Suppressor macrophage treated with lipopolysaccharide for 1 hour (primary cell): ENCODE data around the gene CX3CL1.
"Not testable (repeated sequence)": the region's sequence is repeated elsewhere in the genome, so short reads cannot be mapped to it uniquely, and the experiment has no call there.

Experiments used
- DNase-seq, 3 donors: peaks; one replicate each; pipeline ENCODE4 v3.0.0-alpha.2; 2020 to 2022

The CX3CL1 gene

DNA sequence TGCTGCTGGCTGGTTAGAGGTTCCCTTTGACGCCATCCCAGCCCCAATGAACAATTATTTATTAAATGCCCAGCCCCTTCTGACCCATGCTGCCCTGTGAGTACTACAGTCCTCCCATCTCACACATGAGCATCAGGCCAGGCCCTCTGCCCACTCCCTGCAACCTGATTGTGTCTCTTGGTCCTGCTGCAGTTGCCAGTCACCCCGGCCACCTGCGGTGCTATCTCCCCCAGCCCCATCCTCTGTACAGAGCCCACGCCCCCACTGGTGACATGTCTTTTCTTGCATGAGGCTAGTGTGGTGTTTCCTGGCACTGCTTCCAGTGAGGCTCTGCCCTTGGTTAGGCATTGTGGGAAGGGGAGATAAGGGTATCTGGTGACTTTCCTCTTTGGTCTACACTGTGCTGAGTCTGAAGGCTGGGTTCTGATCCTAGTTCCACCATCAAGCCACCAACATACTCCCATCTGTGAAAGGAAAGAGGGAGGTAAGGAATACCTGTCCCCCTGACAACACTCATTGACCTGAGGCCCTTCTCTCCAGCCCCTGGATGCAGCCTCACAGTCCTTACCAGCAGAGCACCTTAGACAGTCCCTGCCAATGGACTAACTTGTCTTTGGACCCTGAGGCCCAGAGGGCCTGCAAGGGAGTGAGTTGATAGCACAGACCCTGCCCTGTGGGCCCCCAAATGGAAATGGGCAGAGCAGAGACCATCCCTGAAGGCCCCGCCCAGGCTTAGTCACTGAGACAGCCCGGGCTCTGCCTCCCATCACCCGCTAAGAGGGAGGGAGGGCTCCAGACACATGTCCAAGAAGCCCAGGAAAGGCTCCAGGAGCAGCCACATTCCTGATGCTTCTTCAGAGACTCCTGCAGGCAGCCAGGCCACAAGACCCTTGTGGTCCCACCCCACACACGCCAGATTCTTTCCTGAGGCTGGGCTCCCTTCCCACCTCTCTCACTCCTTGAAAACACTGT, 11.3 kb downstream of the CX3CL1 start:
- peak in 1 of 3 donors; percentile 51 for DNase-seq

DNA sequence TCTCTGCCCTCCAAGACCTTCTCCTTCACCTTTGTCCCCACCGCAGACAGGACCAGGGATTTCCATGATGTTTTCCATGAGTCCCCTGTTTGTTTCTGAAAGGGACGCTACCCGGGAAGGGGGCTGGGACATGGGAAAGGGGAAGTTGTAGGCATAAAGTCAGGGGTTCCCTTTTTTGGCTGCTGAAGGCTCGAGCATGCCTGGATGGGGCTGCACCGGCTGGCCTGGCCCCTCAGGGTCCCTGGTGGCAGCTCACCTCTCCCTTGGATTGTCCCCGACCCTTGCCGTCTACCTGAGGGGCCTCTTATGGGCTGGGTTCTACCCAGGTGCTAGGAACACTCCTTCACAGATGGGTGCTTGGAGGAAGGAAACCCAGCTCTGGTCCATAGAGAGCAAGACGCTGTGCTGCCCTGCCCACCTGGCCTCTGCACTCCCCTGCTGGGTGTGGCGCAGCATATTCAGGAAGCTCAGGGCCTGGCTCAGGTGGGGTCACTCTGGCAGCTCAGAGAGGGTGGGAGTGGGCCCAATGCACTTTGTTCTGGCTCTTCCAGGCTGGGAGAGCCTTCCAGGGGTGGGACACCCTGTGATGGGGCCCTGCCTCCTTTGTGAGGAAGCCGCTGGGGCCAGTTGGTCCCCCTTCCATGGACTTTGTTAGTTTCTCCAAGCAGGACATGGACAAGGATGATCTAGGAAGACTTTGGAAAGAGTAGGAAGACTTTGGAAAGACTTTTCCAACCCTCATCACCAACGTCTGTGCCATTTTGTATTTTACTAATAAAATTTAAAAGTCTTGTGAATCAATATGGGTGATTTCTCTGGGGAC, 12.2 kb downstream of the CX3CL1 start:
- DNase-seq, result peak; percentile 69 to 78 (median 70)

DNA sequence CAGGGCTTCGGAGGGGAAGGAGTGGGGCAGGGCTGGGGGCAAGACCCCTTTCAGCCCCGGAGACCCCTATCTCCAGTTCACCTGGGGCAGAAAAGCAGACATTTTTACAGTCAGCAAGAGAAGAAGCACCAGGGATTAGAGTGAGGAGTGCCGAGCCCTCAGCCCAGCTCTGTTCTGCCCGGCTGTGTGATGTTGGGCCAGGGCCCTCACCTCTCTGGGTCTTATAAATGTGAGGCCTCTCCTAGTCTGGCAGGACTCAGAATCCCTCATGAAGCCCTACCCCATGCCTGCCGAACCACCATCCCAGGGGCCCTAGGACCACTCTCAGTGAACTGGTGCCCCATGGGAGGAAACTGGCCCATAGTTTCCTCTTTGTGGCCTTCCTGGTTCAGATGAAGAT, 12.8 kb downstream of the CX3CL1 start:
- no peak for DNase-seq

DNA sequence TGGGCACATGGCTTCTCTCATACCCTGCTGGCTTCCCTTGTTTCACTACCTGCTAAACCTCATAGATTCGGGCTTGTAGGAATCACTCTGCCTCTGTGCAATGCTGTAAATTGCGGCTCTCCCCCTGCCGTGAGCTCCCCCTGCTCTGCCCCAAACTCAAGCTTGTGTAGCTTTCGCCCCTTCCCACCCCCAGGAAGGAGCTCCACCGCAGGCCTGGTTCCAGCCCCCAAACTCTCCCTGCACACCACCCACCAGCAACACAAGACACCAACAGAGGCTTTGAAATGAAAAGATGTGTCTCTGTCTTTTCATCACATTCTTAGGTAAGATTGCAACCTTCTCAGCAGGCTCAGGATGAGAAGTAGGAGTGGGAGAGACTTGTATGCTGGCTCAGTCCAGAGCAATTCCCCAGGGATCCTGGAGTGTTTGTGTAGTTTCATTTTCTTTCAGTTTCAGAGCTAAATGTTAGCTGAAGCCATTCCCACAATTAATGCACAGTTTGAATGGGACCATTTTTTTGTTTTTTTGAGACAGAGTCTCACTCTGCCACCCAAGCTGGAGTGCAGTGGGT, 14.2 kb downstream of the CX3CL1 start:
- no peak for DNase-seq

DNA sequence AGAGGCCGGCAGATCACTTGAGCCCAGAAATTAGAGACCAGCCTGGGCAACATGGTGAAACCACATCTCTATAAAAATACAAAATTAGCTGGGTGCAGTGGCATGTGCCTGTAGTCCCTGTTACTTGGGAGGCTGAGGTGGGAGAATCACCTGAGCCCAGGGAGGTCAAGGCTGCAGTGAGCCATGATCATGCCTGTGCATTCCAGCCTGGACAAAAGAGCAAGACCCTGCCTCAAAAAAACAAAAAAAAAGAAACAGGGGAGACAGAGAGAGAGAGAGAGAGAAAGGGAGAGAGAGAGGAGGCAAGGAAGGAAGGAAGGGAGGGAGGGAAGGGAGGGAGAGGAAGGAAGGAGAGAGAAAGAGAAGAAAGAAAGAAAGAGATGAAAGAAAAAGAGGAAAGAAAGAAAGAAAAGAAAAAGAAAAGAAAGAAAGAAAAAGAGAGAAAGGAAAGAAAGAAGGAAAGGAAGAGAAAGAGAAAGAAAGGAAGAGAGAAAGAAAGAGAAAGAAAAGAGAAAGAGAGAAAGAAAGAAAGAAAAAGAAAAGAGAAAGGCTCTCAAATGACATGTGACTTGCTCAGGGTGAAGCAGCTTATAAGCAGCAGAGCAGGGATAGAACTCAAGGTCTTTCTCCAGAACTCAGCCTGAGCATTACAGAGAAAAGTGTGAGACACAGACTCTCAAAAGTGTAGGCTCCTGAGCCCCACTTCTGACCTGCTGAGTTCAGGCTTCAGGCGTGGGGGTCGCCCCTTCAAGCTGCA, 15.5 kb downstream of the CX3CL1 start:
- no peak for DNase-seq

DNA sequence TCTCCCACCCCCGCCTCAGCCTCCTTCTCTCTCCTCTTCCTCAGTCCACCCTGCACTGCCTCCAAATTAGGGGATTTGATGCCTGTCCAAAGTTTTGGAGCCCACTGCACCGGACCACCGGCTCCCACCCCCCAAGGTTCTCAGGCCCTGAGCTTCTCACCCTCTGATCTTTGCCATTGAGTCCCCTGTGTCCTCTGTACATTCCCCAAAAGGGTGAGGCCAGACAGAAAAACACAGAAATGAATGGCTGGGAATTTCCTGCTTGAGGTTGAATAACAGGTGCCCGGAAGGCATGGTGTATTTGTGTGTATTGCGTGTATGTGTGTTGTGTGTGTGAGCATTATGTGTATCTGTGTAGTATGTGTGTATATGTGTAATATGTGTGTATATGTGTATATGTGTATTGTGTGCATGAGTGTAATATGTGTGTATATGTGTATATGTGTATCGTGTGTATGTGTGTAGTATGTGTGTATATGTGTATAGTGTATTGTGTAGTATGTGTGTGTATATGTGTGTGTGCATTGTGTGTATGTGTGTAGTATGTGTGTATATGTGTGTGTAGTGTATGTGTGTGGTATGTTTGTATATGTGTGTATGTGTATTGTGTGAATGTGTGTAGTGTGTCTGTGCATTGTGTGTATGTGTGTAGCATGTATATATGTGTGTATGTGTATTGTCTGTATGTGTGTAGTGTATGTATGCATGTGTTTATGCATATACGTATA, 16.2 kb downstream of the CX3CL1 start:
- DNase-seq, result no peak

DNA sequence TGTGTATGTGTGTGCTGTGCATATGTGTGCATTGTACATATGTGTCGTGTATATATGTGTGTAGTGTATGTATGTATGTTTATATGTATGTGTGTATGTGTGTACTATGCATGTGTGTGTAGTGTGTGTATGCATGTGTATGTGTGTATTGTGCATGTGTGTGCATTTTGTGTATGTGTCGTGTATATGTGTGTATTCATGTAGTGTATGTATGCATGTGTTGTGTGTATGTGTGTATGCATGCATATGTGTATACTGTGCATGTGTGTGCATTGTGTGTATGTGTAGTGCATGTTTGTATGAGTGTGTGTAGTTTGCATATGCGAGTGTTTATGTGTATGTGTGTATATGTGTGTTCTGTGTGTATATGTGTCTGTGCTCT, 16.8 kb downstream of the CX3CL1 start:
- DNase-seq, result no peak

DNA sequence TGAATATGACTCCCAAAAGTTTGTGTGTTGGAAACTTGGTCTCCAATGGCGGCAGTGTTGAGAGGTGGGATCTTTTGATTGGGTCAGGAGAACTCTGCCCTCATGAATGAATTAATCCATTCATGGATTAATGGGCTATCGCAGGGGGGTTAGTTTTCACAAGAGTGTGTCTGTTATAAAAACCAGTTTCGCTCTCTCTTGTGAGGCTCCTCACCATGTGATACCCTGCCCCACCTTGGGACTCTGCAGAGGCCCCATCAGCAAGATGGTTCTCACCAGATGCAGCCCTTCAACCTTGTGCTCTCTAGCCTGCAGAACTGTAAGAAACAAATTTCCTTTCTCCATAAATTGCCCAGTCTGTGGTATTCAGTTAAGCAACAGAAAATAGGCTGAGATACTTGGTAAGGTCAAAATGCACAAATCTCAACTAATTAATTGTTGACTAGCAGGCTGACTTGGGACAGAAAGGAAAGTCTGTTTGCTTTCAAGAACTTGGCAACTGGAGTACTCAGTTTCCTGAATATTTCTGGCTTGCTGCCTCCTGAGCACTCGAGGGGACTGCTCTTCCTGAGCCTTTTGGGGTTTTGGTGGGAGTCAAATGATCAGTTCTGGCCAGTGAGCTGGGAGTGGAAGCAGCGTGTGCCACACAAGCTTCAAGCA, 18.5 kb downstream of the CX3CL1 start:
- no peak for DNase-seq

DNA sequence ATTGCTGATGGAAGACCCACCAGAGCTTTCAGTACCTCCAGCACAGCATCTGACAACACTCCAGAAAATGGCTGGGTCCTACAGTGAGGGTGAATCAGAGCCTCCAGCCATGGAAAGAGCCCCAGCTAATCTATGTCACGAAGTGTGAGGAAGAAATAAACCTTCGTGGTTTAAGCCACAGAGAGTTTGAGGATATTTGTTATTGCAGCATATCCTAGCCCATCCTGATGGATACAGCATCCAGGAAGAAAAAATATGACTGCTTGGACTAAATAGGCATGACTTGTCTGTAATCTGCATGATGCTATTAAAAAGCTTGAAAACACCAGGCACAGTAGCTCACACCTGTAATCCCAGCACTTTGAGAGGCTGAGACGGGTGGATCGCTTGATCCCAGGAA, 19.0 kb downstream of the CX3CL1 start:
- DNase-seq, result no peak

DNA sequence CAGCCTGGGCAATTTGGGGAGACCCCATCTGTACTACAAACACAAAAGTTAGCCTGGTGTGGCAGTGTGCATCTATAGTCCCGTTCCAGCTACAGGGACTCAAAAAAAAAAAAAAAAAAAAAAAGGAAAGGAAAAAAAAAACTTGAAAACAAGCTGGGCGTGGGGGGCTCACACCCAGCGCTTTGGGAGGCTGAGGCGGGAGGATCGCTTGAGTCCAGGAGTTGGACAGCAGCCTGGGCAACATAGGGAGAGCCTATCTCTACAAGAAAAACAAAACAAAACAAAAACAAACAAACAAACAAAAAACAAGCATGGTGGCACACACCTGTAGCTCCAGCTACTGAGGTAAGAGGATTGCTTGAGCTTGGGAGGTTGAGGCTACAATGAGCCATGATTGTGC, 19.4 kb downstream of the CX3CL1 start:
- DNase-seq, result no peak

DNA sequence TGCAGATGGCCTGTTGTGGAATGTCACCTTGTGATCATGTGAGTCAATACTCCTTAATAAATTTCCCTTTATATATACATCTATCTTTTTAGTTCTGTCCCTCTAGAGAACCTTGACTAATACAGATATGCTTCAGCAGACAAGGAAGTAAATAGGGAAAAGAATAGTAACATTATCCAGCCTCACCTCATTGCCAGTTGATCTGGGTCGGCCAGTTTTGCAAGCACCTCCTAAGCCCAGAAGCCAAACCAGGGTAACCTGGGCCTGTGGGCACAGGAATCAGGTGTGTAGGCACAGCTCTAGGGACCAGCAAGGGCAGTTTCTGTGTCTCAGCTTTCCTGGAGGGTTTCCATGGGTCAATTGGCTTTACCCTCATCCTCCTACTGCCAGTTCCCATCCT, 20.4 kb downstream of the CX3CL1 start:
- DNase-seq, result no peak

DNA sequence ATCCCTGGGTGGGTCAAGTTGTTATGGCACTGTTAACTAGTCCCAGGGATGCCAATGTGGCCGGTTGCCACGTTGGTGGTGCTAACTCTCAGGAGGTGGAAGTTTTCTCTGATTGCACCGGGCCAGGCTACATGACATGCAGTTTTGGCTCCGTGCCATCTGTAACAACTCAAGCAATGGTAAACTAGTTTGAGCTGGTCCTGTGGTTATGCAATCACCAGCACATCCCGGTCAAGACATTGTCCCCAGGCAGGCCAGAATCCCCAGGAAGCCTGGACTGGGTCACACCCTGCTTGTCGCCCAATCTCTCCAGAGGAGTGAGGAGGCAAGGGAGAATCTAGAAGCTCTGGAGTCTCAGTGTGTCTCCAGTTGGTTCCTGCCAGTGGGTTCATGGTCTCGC, 22.2 kb downstream of the CX3CL1 start:
- no peak for DNase-seq

DNA sequence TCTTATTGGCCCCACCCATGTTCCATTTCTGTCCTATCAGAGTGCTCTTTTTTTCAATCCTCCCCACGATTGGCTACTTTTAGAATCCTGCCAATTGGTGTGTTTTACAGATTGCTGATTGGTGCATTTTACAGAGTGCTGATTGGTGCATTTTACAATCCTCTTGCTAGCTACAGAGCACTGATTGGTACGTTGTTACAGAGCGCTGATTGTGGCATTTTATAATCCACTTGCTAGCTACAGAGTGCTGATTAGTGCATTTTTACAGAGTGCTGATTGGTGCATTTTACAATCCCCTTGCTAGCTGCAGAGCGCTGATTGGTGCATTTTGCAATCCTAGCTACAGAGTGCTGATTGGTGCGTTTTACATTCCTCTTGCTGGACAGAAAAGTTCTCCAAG, 22.7 kb downstream of the CX3CL1 start:
- DNase-seq, result no peak

DNA sequence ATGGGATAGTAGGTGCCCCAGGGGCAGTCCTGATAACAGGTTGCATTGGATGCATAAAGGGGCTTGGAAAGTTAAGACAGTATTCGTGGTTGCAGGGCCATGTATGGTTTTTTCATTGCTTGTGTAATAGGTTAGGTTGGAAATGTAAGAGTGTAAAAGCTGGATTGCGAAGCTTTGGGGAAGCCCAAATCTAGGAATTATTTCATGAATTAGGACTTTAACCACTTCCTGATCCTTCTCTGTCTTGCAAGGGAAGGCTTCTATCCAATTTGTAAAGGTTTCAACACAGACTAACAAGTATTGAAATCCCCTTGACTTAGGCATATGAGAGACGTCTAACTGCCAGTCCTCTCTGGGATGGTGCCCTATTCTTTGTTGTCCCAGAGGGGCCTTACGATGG, 24.5 kb downstream of the CX3CL1 start:
- peak; percentile 39 to 58 (median 46) for DNase-seq

DNA sequence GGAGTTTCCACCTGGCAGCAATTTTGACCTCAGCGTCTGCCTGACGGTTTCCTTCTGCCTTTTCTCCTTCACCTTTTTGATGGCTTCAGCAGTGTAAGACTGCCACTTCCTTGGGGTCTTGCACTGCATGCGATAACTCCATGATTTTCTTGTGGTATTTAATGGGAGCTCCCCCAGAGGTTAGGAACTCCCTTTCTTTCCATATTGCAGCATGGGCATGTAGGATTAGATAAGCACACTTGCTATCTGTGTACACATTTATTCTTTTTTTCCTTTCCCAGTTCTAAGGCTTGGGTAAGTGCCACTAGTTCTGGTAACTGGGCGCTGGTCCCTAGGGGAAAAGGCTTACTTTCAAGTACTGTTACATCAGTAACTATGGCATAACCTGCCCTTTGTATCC, 25.2 kb downstream of the CX3CL1 start:
- not testable (repeated sequence) for DNase-seq

DNA sequence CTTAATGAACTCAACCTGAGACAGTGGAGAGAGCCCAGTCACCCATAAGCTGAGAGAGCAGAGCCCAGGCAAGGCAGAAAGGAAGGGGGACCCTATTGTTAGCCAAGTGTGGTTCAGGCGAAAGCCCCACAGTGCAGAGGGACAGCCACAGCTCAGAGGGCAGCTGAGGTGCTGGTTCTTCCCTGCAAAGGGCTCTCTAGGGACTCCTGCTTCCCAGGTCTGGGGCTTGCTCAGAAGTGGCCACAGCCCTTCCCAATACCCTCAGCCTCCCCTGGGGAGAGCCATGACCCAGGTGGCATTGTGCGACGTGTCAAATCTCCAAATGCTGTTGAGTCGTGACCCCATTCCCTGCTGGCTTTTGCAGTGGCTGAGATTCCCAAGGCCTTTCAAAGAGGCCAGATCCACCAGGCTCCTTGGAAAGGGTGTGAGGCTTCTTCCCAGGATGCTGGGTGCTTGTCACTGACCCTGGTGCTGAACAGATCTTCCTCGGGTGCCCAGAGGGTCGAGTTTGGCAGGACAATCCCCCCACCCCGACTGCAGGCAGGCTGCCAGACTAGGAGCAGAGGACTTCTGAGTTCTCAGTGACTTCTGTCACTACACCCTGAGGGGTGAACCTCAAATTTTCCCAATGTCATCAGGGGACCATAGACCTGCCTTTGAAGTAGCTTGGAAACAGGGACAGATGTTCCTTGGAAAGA, 29.8 kb downstream of the CX3CL1 start:
- no peak for DNase-seq

DNA sequence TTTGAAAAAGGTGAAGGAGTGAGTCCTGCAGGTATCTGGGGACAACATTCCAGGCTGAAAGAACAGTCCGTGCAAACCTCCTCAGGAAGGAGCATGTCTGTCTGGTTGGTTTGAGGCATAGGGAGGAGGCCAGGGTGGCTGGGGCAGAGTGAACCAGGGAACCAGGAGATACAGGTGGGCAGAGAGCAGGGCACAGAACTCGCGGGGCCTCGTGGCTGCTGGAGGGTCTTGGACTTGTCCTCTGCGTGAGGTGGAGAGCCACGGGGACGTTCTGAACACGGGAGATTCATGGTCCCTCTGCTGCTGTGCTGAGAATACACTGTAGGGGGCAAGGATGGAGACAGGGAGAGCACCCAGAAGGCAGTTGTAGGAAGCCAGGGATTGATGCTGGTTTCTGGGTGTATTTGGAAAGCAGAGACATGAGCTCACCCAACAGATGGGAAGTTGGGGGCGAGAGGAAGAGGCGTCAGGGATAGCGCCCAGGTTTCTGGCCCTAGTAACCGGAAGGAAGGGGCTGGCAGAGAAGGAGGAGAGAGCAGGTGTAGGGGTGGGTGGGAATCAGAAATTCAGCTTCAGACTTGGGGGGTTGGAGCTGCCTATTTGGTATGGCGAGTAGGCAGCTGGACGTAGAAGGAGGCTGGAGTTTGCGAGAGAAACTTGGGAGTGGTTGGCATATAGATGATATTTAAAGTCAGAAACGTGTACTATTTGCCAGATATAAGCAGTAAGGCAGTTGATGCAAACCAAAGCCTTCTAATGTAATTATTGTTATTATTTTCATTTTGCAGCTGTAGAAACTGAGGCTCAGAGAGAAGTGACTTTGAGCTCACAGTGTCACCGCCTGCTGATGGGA, 31.9 kb downstream of the CX3CL1 start, which contains the start of gene CCL17:
TSS of gene CCL17 (plus strand) at position 803 of the 853 bp plus-strand sequence. CDS start 9,166 bp downstream, outside the sequence.
- peak; percentile 27 to 50 (median 37) for DNase-seq

DNA sequence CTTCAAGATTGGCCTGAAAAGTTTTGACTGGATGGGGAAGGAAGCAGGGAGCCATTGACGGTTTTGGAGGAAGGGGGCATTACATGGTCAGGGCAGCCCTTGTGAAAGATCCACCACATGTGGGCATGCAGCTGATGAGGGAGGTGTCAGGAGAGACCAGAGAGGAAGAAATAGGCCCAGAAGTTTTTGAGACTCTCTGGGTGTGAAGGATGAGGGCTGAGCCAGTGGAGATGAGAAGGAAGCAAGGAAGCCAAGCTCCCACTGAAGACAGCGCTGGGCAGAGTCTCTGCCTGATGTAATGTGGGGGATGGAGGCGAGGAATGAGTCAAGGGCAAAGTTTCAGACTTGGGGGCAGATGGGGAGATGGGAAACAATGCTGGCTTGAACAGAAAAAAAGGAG, 32.8 kb downstream of the CX3CL1 start:
- peak; percentile 31 to 42 (median 37) for DNase-seq

DNA sequence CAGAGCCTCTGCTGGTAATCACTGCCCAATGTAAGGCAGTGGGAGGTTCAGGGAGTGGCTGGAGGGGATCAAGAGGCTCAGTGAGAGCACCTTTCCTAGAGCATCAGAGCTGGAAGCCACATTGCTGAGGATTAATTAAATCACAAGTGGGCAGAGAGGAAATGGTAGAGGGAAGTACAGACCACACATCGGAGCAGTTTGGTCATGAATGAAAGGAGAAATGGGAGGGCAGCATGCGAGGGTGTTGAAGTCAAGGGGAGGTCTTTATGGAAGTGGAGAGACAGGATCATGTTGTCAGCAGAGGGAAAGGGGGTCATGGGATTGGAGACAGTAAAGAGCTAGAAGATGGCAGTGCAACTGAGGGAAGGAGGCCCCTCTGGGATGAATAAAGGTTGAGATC, 34.6 kb downstream of the CX3CL1 start:
- DNase-seq, result peak; percentile 45 to 68 (median 58)
